ENCODE data around the gene C20orf141.
A peak's percentile ranks its signal among the peaks of the same experiment; 100 is the strongest.
"Not testable (repeated sequence)": the region's sequence is repeated elsewhere in the genome, so short reads cannot be mapped to it uniquely, and the experiment has no call there.

The C20orf141 gene

GRCh38 chr20:2801286-2801728 is 13.5 kb upstream of the C20orf141 start:
- Histone ChIP-seq H3K9me3 (ENCODE audit: insufficient read depth, low read depth, low read length) (no peaks in the 10 kb centered on the region), H3K9ac (ENCODE audit: low read depth, low read length) (peak overlapping the region; percentile 37; the same call in 1 of the 2 replicates), H3K4me3 (ENCODE audit: low read length) (peak overlapping the region; percentile 89), H3K27ac (ENCODE audit: low read length) (no peak overlapping the region), H3K27me3 (ENCODE audit: insufficient read depth, low read length) (peaks cover 65% of the 10 kb centered on the region), H3K36me3 (ENCODE audit: insufficient read depth, low read depth, low read length) (peaks cover 25% of the 10 kb centered on the region), H3K4me1 (ENCODE audit: insufficient read depth, low read length) (peaks cover 15% of the 10 kb centered on the region; the same call in 1 of the 2 replicates)

- peaks cover 93% of the 10 kb centered on the region for H3K27me3 ChIP-seq (ENCODE audit: insufficient read depth, low read length)
- H3K9ac ChIP-seq (ENCODE audit: low read depth, low read length), result no peak overlapping the region
- H3K4me3 ChIP-seq (ENCODE audit: low read length), result no peak overlapping the region
- H3K4me1 ChIP-seq (ENCODE audit: insufficient read depth, low read length), result peaks cover 13% of the 10 kb centered on the region; the same call in 1 of the 2 replicates
- no peaks in the 10 kb centered on the region for H3K36me3 ChIP-seq (ENCODE audit: insufficient read depth, low read depth, low read length)
- no peaks in the 10 kb centered on the region for H3K9me3 ChIP-seq (ENCODE audit: insufficient read depth, low read depth, low read length)
- H3K27ac ChIP-seq (ENCODE audit: low read length), result no peak overlapping the region
Measured at GRCh38 chr20:2804041-2804828, 10.6 kb upstream of the C20orf141 start.

- Histone ChIP-seq H3K4me1 (ENCODE audit: insufficient read depth, low read length) (peaks cover 10% of the 10 kb centered on the region; the same call in 1 of the 2 replicates), H3K9ac (ENCODE audit: low read depth, low read length) (no peak overlapping the region), H3K36me3 (ENCODE audit: insufficient read depth, low read depth, low read length) (no peaks in the 10 kb centered on the region), H3K27me3 (ENCODE audit: insufficient read depth, low read length) (peaks cover 91% of the 10 kb centered on the region), H3K9me3 (ENCODE audit: insufficient read depth, low read depth, low read length) (no peaks in the 10 kb centered on the region), H3K27ac (ENCODE audit: low read length) (no peak overlapping the region), H3K4me3 (ENCODE audit: low read length) (peak overlapping the region; percentile 46; the same call in 1 of the 2 replicates)
Measured at GRCh38 chr20:2804852-2805688, 9.7 kb upstream of the C20orf141 start.

GRCh38 chr20:2805689-2806350 is 9.0 kb upstream of the C20orf141 start:
- H3K9me3 ChIP-seq (ENCODE audit: insufficient read depth, low read depth, low read length), result no peaks in the 10 kb centered on the region
- H3K36me3 ChIP-seq (ENCODE audit: insufficient read depth, low read depth, low read length), result no peaks in the 10 kb centered on the region
- no peak overlapping the region for H3K27ac ChIP-seq (ENCODE audit: low read length)
- H3K9ac ChIP-seq (ENCODE audit: low read depth, low read length), result no peak overlapping the region
- H3K4me3 ChIP-seq (ENCODE audit: low read length), result peak overlapping the region; percentile 46; the same call in 1 of the 2 replicates
- peaks cover 9% of the 10 kb centered on the region; the same call in 1 of the 2 replicates for H3K4me1 ChIP-seq (ENCODE audit: insufficient read depth, low read length)
- peaks cover 91% of the 10 kb centered on the region for H3K27me3 ChIP-seq (ENCODE audit: insufficient read depth, low read length)

DNA sequence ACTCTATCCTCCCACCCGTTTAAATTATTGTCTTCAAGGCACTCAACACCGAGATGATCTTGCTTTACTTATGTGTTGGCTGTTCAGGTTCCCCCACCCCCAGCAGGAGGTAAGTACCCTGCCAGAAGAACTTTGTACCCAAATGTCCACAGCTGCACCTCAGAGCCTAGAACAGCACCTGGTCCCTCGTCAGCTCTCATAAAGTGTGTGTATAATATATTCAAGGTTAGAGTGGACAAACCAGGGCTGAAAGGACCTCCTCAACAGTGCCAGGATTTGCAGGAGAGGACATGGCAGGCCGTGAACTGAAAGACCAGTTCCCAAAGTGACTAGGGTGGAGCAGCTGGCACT is 8.5 kb upstream of the C20orf141 start:
- H3K4me1 ChIP-seq (ENCODE audit: insufficient read depth, low read length), result peaks cover 4% of the 10 kb centered on the region; the same call in 1 of the 2 replicates
- H3K9me3 ChIP-seq (ENCODE audit: insufficient read depth, low read depth, low read length), result no peaks in the 10 kb centered on the region
- no peak overlapping the region for H3K9ac ChIP-seq (ENCODE audit: low read depth, low read length)
- no peak overlapping the region for H3K4me3 ChIP-seq (ENCODE audit: low read length)
- H3K27me3 ChIP-seq (ENCODE audit: insufficient read depth, low read length), result peaks cover 86% of the 10 kb centered on the region
- no peaks in the 10 kb centered on the region for H3K36me3 ChIP-seq (ENCODE audit: insufficient read depth, low read depth, low read length)
- no peak overlapping the region for H3K27ac ChIP-seq (ENCODE audit: low read length)

- Histone ChIP-seq H3K9me3 (ENCODE audit: insufficient read depth, low read depth, low read length) (0 out of 2 replicates have a peak, but pooled peaks cover under 1% of the 10 kb centered on the region), H3K27me3 (ENCODE audit: insufficient read depth, low read length) (peaks cover 79% of the 10 kb centered on the region), H3K27ac (ENCODE audit: low read length) (no peak overlapping the region), H3K4me3 (ENCODE audit: low read length) (no peak overlapping the region), H3K36me3 (ENCODE audit: insufficient read depth, low read depth, low read length) (no peaks in the 10 kb centered on the region), H3K4me1 (ENCODE audit: insufficient read depth, low read length) (peaks cover 3% of the 10 kb centered on the region; the same call in 1 of the 2 replicates), H3K9ac (ENCODE audit: low read depth, low read length) (no peak overlapping the region)
Measured at GRCh38 chr20:2807019-2807418, 7.8 kb upstream of the C20orf141 start.

DNA sequence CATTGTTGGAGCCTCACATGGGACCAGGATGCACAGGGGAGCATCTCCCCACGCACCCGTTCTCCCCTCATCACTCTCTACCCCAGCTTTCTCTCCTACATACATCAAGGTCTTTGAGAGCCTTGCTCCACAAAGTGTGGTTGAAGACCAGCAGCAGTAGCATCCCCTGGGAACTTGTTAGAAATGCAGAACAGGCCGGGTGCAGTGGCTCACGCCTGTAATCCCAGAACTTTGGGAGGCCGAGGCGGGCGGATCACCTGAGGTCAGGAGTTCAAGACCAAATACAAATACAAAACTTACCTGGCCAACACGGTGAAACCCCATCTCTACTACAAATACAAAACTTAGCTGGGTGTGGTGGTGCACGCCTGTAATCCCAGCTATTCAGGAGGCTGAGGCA is 6.9 kb upstream of the C20orf141 start:
- not testable (repeated sequence) for H3K27ac ChIP-seq (ENCODE audit: low read length); H3K4me1 ChIP-seq (ENCODE audit: insufficient read depth, low read length); H3K4me3 ChIP-seq (ENCODE audit: low read length); H3K36me3 ChIP-seq (ENCODE audit: insufficient read depth, low read depth, low read length); H3K9me3 ChIP-seq (ENCODE audit: insufficient read depth, low read depth, low read length); H3K9ac ChIP-seq (ENCODE audit: low read depth, low read length)
- peaks cover 70% of the 10 kb centered on the region for H3K27me3 ChIP-seq (ENCODE audit: insufficient read depth, low read length)

DNA sequence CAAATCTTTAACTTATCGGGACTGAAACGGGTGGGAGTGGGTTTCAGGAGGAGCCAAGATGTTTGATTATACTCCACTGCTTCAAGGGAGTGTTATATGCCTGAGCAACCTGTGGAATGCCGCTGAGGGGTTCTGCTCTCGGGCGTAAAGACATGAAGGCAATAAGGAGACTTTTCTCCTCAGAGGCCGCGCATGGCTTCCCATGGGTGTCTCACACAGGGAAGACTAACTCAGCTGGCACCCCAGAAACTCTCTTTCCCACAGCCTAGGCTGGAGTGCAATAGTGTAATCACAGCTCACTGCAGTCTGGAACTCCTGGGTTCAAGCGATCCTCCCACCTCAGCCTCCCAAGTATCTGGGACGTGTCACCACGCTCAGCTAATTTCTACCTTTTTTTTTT is 5.1 kb upstream of the C20orf141 start:
- Histone ChIP-seq H3K9ac (ENCODE audit: low read depth, low read length) (no peak overlapping the region), H3K4me3 (ENCODE audit: low read length) (no peak overlapping the region), H3K9me3 (ENCODE audit: insufficient read depth, low read depth, low read length) (peaks cover 6% of the 10 kb centered on the region; the same call in 1 of the 2 replicates), H3K27me3 (ENCODE audit: insufficient read depth, low read length) (peaks cover 62% of the 10 kb centered on the region), H3K36me3 (ENCODE audit: insufficient read depth, low read depth, low read length) (no peaks in the 10 kb centered on the region), H3K4me1 (ENCODE audit: insufficient read depth, low read length) (peaks cover 3% of the 10 kb centered on the region; the same call in 1 of the 2 replicates), H3K27ac (ENCODE audit: low read length) (no peak overlapping the region)

- Histone ChIP-seq H3K4me3 (ENCODE audit: low read length) (no peak overlapping the region), H3K4me1 (ENCODE audit: insufficient read depth, low read length) (no peaks in the 10 kb centered on the region), H3K9ac (ENCODE audit: low read depth, low read length) (no peak overlapping the region), H3K36me3 (ENCODE audit: insufficient read depth, low read depth, low read length) (no peaks in the 10 kb centered on the region), H3K9me3 (ENCODE audit: insufficient read depth, low read depth, low read length) (peaks cover 6% of the 10 kb centered on the region; the same call in 1 of the 2 replicates), H3K27me3 (ENCODE audit: insufficient read depth, low read length) (peaks cover 44% of the 10 kb centered on the region), H3K27ac (ENCODE audit: low read length) (no peak overlapping the region)
Measured at GRCh38 chr20:2812189-2812588, 2.6 kb upstream of the C20orf141 start.

GRCh38 chr20:2814076-2814475 is 711 bp upstream of the C20orf141 start:
- Histone ChIP-seq H3K4me1 (ENCODE audit: insufficient read depth, low read length) (no peaks in the 10 kb centered on the region), H3K4me3 (ENCODE audit: low read length) (no peak overlapping the region), H3K27ac (ENCODE audit: low read length) (no peak overlapping the region), H3K36me3 (ENCODE audit: insufficient read depth, low read depth, low read length) (no peaks in the 10 kb centered on the region), H3K9ac (ENCODE audit: low read depth, low read length) (no peak overlapping the region), H3K9me3 (ENCODE audit: insufficient read depth, low read depth, low read length) (peaks cover 6% of the 10 kb centered on the region; the same call in 1 of the 2 replicates), H3K27me3 (ENCODE audit: insufficient read depth, low read length) (peaks cover 45% of the 10 kb centered on the region)

DNA sequence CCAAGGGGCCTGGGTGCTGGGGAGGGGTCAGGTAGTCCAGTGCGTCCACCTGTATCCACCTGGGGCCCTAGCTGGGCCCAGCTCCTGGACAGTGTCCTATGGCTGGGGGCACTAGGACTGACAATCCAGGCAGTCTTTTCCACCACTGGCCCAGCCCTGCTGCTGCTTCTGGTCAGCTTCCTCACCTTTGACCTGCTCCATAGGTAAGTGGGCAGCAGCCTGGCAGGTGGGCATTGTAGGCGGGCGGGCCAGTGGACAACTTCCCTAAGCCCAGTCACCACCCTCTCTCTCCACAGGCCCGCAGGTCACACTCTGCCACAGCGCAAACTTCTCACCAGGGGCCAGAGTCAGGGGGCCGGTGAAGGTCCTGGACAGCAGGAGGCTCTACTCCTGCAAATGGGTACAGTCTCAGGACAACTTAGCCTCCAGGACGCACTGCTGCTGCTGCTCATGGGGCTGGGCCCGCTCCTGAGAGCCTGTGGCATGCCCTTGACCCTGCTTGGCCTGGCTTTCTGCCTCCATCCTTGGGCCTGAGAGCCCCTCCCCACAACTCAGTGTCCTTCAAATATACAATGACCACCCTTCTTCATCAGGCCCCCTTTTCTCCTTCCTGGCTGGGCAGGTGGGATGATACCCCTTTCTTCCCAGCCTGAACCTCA is 584 bp downstream of the C20orf141 start:
- H3K4me3 ChIP-seq (ENCODE audit: low read length), result no peak overlapping the region
- no peak overlapping the region for H3K9ac ChIP-seq (ENCODE audit: low read depth, low read length)
- H3K4me1 ChIP-seq (ENCODE audit: insufficient read depth, low read length), result peaks cover 6% of the 10 kb centered on the region
- no peak overlapping the region for H3K27ac ChIP-seq (ENCODE audit: low read length)
- H3K27me3 ChIP-seq (ENCODE audit: insufficient read depth, low read length), result peaks cover 50% of the 10 kb centered on the region
- peaks cover 6% of the 10 kb centered on the region; the same call in 1 of the 2 replicates for H3K9me3 ChIP-seq (ENCODE audit: insufficient read depth, low read depth, low read length)
- H3K36me3 ChIP-seq (ENCODE audit: insufficient read depth, low read depth, low read length), result no peaks in the 10 kb centered on the region
